HUES64 (cell line): ENCODE measurements around the gene PPP1R15A.
"Not testable (repeated sequence)": the region's sequence is repeated elsewhere in the genome, so short reads cannot be mapped to it uniquely, and the experiment has no call there.

ENCODE experiments used
- H3K27ac ChIP-seq: 2 replicates; pipeline ENCODE4 v1.7.0; 2013; ENCODE audit warnings: low read depth, low read length, inconsistent platforms
- H3K27me3 ChIP-seq: 2 replicates; pipeline ENCODE4 v1.6.1; 2013; ENCODE audit warnings: mild to moderate bottlenecking, low read length; ENCODE audit not compliant: insufficient read depth
- H3K36me3 ChIP-seq: 2 replicates; pipeline ENCODE4 v1.6.1; 2013; ENCODE audit warnings: mild to moderate bottlenecking, low read length; ENCODE audit not compliant: insufficient read depth
- H3K4me1 ChIP-seq: 2 replicates; pipeline ENCODE4 v1.6.1; 2013; ENCODE audit warnings: mild to moderate bottlenecking, low read length, moderate library complexity; ENCODE audit not compliant: insufficient read depth
- H3K4me3 ChIP-seq: 2 replicates; pipeline ENCODE4 v1.5.1; 2013; ENCODE audit warnings: mild to moderate bottlenecking, low read length, moderate library complexity
- H3K9ac ChIP-seq: 2 replicates; pipeline ENCODE4 v1.6.1; 2013; ENCODE audit warnings: mild to moderate bottlenecking, low read depth, low read length
- H3K9me3 ChIP-seq: 2 replicates; pipeline ENCODE4 v1.6.1; 2013; ENCODE audit warnings: low read depth, low read length; ENCODE audit not compliant: insufficient read depth
- WGBS: fragments of 150-250, 120-280 bp; methylation state at CpG from one replicate; pipeline ENCODE4 v1.1.7; 2013; ENCODE audit warnings: missing lambda C conversion rate; 5-methylcytosine and 5-hydroxymethylcytosine counted together

PPP1R15A gene

GRCh38 chr19:48902291-48902690 lies 30.1 kb downstream of the PPP1R15A start:
- 94% methylated on average over 7 of the region's 7 CpGs for WGBS

GRCh38 chr19:48903788-48904187 lies 31.6 kb downstream of the PPP1R15A start:
- not testable (repeated sequence) for H3K27me3 ChIP-seq, H3K4me1 ChIP-seq, H3K9me3 ChIP-seq, H3K9ac ChIP-seq, H3K27ac ChIP-seq, H3K4me3 ChIP-seq
- H3K36me3 ChIP-seq = peaks cover 41% of the 10 kb centered on the region

More at GRCh38 chr19:48902291-48902690, 30.1 kb downstream of the PPP1R15A start:
- H3K36me3 ChIP-seq = peaks cover 32% of the 10 kb centered on the region
- not testable (repeated sequence) for H3K9ac ChIP-seq, H3K4me3 ChIP-seq, H3K4me1 ChIP-seq, H3K27me3 ChIP-seq, H3K27ac ChIP-seq, H3K9me3 ChIP-seq

- H3K9me3 ChIP-seq = no peaks in the 10 kb centered on the region
- no peak overlapping the region for H3K4me3 ChIP-seq
- peaks cover 54% of the 10 kb centered on the region for H3K36me3 ChIP-seq
- H3K9ac ChIP-seq = no peak overlapping the region
- H3K4me1 ChIP-seq = 0 out of 2 replicates have a peak, but pooled peaks cover 4% of the 10 kb centered on the region
- WGBS = 92% methylated on average over 14 of the region's 14 CpGs
- H3K27ac ChIP-seq = no peak overlapping the region
- no peaks in the 10 kb centered on the region for H3K27me3 ChIP-seq
Observed at GRCh38 chr19:48905664-48906063, 33.4 kb downstream of the PPP1R15A start.

GRCh38 chr19:48906324-48906723 lies 34.1 kb downstream of the PPP1R15A start:
- WGBS = 92% methylated on average over 10 of the region's 10 CpGs
- peaks cover 60% of the 10 kb centered on the region for H3K36me3 ChIP-seq
- H3K27ac ChIP-seq = no peak overlapping the region
- H3K9me3 ChIP-seq = no peaks in the 10 kb centered on the region
- H3K27me3 ChIP-seq = no peaks in the 10 kb centered on the region
- H3K4me3 ChIP-seq = no peak overlapping the region
- no peak overlapping the region for H3K9ac ChIP-seq
- H3K4me1 ChIP-seq = no peaks in the 10 kb centered on the region

- peaks cover 65% of the 10 kb centered on the region for H3K36me3 ChIP-seq
- H3K27me3 ChIP-seq = no peaks in the 10 kb centered on the region
- no peak overlapping the region for H3K27ac ChIP-seq
- 95% methylated on average over 14 of the region's 14 CpGs for WGBS
- H3K4me3 ChIP-seq = no peak overlapping the region
- no peaks in the 10 kb centered on the region for H3K4me1 ChIP-seq
- no peaks in the 10 kb centered on the region for H3K9me3 ChIP-seq
- H3K9ac ChIP-seq = no peak overlapping the region
Observed at GRCh38 chr19:48907671-48908070, 35.5 kb downstream of the PPP1R15A start.

- 97% methylated on average over 11 of the region's 11 CpGs for WGBS
- not testable (repeated sequence) for H3K27ac ChIP-seq, H3K27me3 ChIP-seq, H3K4me3 ChIP-seq, H3K9me3 ChIP-seq, H3K9ac ChIP-seq, H3K4me1 ChIP-seq
- peaks cover 76% of the 10 kb centered on the region for H3K36me3 ChIP-seq
Observed at GRCh38 chr19:48909424-48910077, 37.3 kb downstream of the PPP1R15A start.

GRCh38 chr19:48910803-48911202 lies 38.6 kb downstream of the PPP1R15A start:
- H3K27ac ChIP-seq = no peak overlapping the region
- no peak overlapping the region for H3K4me3 ChIP-seq
- WGBS = 94% methylated on average over 2 of the region's 2 CpGs
- H3K36me3 ChIP-seq = peaks cover 75% of the 10 kb centered on the region
- H3K4me1 ChIP-seq = no peaks in the 10 kb centered on the region
- no peaks in the 10 kb centered on the region for H3K27me3 ChIP-seq
- no peak overlapping the region for H3K9ac ChIP-seq
- no peaks in the 10 kb centered on the region for H3K9me3 ChIP-seq

GRCh38 chr19:48913114-48913889 lies 41.1 kb downstream of the PPP1R15A start:
- Histone ChIP-seq H3K9ac (no peak overlapping the region), H3K36me3 (peaks cover 68% of the 10 kb centered on the region), H3K4me1 (no peaks in the 10 kb centered on the region), H3K4me3 (no peak overlapping the region), H3K27me3 (no peaks in the 10 kb centered on the region), H3K27ac (no peak overlapping the region), H3K9me3 (no peaks in the 10 kb centered on the region)
- WGBS = 95% methylated on average over 9 of the region's 9 CpGs

GRCh38 chr19:48914181-48914580 lies 42.0 kb downstream of the PPP1R15A start:
- no peak overlapping the region for H3K27ac ChIP-seq
- H3K36me3 ChIP-seq = peaks cover 70% of the 10 kb centered on the region
- no peaks in the 10 kb centered on the region for H3K4me1 ChIP-seq
- no peak overlapping the region for H3K4me3 ChIP-seq
- no peak overlapping the region for H3K9ac ChIP-seq
- H3K9me3 ChIP-seq = no peaks in the 10 kb centered on the region
- H3K27me3 ChIP-seq = no peaks in the 10 kb centered on the region
- 97% methylated on average over 8 of the region's 8 CpGs for WGBS

GRCh38 chr19:48915757-48916156 lies 43.5 kb downstream of the PPP1R15A start:
- WGBS = 87% methylated on average over 7 of the region's 8 CpGs
- H3K27ac ChIP-seq = no peak overlapping the region
- peaks cover 67% of the 10 kb centered on the region for H3K36me3 ChIP-seq
- no peaks in the 10 kb centered on the region for H3K4me1 ChIP-seq
- no peaks in the 10 kb centered on the region for H3K9me3 ChIP-seq
- H3K9ac ChIP-seq = no peak overlapping the region
- H3K27me3 ChIP-seq = no peaks in the 10 kb centered on the region
- no peak overlapping the region for H3K4me3 ChIP-seq

GRCh38 chr19:48918071-48918470 lies 45.9 kb downstream of the PPP1R15A start:
- no peaks in the 10 kb centered on the region for H3K9me3 ChIP-seq
- H3K27ac ChIP-seq = no peak overlapping the region
- no peaks in the 10 kb centered on the region for H3K27me3 ChIP-seq
- no peak overlapping the region for H3K4me3 ChIP-seq
- peaks cover 63% of the 10 kb centered on the region for H3K36me3 ChIP-seq
- H3K9ac ChIP-seq = no peak overlapping the region
- no peaks in the 10 kb centered on the region for H3K4me1 ChIP-seq
- 91% methylated on average over 6 of the region's 6 CpGs for WGBS
